Measurements from ENCODE around the gene SMAD7.
"Not testable (repeated sequence)": the region's sequence is repeated elsewhere in the genome, so short reads cannot be mapped to it uniquely, and the experiment has no call there.

Gene SMAD7

GRCh38 chr18:48876590-48876989, 74.2 kb downstream of the SMAD7 start:
- no peak for DNase-seq

- peak in 1 of 2 donors; percentile 74 for DNase-seq
These were observed 74.7 kb downstream of the SMAD7 start for GRCh38 chr18:48875942-48876511.

- DNase-seq = no peak
These were observed 75.3 kb downstream of the SMAD7 start for GRCh38 chr18:48875314-48875941.

GRCh38 chr18:48874701-48875162, 76.0 kb downstream of the SMAD7 start:
- DNase-seq = no peak

GRCh38 chr18:48874233-48874632, 76.5 kb downstream of the SMAD7 start:
- no peak for DNase-seq

- peak; percentile 52 to 78 for DNase-seq
These were observed 78.3 kb downstream of the SMAD7 start for GRCh38 chr18:48872234-48873145.

- DNase-seq = no peak
These were observed 79.2 kb downstream of the SMAD7 start for GRCh38 chr18:48871391-48872166.

- DNase-seq = not testable (repeated sequence)
These were observed 79.8 kb downstream of the SMAD7 start for GRCh38 chr18:48870926-48871325.
